B cell (primary cell): ENCODE measurements around the gene HIP1.

Experiments
- EZH2 ChIP-seq: IDR thresholded peaks from 2 replicates; pipeline ENCODE4 v1.6.1; 2012; ENCODE audit warnings: borderline replicate concordance, low read depth, mild to moderate bottlenecking, moderate library complexity, low read length; ENCODE audit not compliant: insufficient read depth, poor library complexity, severe bottlenecking
- TF ChIP-seq, protein P1 (sequence below): fragments of 200-600 bp; IDR thresholded peaks from one replicate; pipeline ENCODE4 v1.8.0; 2022; ENCODE audit warnings: antibody characterized with exemption, mild to moderate bottlenecking

DNA sequence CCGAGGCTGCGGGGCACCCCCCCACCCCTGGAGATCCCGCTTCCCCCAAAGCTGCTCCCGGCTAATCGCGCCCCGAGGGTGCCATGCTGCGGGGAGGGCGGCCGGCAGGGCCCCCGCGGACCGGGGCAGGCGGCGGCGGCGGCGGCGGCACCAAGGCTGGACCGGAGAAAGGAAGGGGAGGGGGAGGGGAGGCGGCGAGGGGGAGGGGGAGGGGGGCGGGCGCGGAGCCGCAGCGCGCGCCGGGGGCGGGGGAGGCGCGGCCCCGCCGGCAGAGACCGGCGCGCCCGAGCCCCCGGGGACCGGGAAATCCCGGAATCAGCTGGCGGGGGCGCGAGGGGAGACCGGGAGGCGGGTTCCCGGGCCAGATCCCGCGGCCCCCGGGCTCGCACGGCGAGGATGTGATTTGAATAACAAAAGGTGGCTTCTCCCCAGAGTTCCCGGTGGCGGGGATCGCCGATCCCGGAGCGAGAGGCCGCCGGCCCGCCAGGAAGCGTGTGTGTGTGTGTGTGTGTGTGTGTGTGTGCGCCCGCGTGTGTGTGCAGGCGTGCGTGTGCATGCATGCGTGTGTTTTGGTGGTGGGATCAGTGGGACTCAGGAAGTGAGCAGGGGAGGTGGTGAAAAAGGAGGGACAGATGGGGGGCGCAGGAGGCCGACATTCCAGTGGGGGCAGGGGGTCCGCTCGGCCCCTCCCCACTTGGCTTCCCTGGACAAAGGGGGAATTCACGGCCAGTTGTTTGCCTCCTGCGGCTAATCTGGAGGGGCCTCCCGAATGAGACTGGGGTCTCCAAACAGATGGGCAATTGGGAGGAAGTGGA is 99.5 kb downstream of the HIP1 start:
- TF ChIP-seq, protein P1, sequence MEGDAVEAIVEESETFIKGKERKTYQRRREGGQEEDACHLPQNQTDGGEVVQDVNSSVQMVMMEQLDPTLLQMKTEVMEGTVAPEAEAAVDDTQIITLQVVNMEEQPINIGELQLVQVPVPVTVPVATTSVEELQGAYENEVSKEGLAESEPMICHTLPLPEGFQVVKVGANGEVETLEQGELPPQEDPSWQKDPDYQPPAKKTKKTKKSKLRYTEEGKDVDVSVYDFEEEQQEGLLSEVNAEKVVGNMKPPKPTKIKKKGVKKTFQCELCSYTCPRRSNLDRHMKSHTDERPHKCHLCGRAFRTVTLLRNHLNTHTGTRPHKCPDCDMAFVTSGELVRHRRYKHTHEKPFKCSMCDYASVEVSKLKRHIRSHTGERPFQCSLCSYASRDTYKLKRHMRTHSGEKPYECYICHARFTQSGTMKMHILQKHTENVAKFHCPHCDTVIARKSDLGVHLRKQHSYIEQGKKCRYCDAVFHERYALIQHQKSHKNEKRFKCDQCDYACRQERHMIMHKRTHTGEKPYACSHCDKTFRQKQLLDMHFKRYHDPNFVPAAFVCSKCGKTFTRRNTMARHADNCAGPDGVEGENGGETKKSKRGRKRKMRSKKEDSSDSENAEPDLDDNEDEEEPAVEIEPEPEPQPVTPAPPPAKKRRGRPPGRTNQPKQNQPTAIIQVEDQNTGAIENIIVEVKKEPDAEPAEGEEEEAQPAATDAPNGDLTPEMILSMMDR, result no peak
- no peak for TF ChIP-seq EZH2
